ENCODE data around the gene LCN1.

Gene LCN1

DNA sequence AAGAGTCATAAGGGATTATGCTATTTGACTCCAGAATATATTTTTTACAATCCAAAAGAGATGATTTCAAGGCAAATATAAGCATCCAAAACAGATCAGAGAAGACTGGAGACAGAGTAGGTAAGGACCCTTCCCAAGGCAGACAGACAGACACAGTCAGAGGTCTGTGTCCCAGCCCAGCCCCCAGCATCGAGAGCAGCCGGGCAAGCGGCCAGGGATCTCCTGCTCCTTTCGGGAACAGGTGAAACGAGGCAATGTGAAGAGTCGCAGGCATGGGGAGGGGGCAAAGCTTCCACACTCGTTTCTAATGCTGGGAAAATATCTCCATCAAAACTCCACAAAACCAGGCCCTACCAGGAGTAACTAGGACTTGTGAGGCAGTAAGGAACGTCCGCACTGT is 46.1 kb downstream of the LCN1 start:
- no peak for DNase-seq (ENCODE audit: low spot score)

DNA sequence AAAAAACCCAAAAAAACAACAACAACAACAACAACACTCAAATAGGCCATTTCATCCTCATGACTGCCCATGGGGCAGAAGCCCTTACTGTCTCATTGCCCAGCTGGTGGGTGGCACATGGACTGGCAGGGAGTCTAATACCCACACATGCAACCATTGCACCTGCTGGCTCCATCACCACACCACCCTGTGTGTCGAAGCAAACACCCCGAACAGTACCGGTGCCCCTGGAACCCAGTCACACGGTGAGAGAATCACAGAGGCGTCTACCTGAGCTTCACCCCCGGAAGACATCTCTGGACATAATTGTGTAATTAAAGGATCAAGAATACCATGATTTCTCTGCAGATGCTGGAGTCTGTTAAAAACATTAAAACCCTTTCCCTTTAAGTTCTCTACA is 46.8 kb downstream of the LCN1 start:
- DNase-seq (ENCODE audit: low spot score): no peak

DNA sequence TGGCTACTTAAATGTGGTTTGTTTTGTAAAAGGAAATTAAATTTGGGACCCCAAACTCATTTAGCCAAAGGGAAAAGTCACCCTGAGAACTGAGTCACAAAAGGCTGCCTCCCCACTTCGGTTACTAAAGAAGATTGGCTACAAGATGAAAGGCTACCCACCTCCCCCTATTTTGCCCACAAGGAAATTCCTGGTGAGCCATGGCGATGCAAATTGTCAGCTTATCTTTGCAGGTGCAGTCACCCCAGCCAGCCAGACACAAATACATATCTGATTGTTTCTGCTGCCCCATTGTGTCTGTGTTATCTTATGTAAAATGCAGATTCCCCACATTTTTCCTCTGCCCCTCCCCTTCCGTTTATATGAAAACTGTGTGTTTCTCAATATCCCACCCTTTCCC is 49.2 kb downstream of the LCN1 start:
- DNase-seq (ENCODE audit: low spot score): no peak

DNA sequence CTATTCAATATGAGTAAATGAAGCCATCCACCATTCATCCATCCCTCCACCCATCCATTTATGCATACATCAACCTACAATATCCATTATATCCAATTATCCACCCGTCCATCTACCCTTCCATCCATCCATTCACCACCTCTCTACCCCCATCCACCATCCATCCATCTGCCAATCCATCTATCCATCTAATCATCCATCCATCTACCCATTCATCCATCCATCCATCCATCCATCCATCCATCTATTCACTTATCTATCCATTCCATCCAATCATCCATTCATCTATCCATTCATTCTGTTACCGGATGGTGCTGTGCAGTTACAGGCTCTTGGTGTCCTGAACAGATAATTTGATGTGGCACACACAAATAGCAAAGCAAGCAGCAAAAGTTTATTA is 51.0 kb downstream of the LCN1 start:
- DNase-seq (ENCODE audit: low spot score): no peak

DNA sequence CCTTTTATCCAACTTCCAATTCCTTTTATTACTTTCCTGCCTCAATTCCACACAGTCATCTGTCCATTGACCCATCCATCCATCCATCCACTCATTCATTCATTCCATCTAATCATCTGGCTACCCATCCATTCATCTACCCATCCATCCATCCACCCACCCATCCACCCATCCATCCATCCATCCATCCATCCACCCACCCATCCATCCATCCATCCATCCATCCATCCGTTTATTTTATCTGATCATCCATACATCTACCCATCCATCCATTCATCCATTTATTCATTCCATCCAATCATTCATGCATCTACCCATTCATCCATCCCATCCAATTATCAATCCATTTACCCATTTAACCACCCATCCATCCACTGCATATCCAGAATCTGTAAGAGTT is 51.9 kb downstream of the LCN1 start:
- DNase-seq (ENCODE audit: low spot score): no peak

DNA sequence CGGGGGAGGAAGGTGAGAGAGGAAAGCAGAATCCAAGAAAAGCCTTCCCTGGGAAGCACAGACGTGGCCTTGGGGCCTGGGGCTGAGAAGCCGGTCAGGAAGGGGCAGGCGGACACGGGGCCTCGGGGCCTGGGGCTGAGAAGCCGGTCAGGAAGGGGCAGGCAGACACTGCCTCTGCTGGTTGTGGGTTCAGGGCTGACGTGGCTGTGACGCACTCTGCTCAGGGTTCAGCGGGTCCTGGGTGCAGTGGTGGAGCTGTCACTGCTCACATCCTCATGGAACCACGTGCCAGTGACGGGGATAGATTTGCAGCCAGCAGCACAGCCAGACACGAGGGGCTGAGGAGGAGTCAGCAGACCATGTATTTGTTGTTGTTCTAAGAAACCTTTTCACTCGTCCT is 53.1 kb downstream of the LCN1 start:
- no peak for DNase-seq (ENCODE audit: low spot score)

DNA sequence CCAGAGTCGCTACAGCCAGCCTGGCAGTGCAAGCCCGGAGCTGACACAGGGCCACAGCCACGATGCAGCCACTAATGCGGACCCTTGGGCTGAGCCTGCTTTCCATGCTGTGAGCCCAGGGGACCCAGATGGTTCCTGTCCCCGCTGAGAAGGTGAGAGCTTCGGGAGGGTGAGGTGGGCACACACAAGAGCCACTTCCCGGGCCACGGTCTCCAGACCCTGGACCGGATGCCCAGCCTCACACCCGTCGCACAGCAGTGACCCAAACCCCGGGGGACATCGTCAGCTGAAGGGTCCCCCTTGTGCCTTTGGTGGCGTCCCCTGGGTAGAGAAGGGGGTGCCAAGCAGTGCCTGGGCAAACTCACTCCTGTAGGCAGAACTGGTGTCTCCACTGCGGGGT is 53.7 kb downstream of the LCN1 start:
- DNase-seq (ENCODE audit: low spot score): no peak
